G401 (cell line): ENCODE data around the gene B4GALT1. TPM values are rescaled to one million over a fixed set of nuclear protein-coding genes. Genes with fewer than 3 reads are reported as not detected.
"Not testable (repeated sequence)": the region's sequence is repeated elsewhere in the genome, so short reads cannot be mapped to it uniquely, and the experiment has no call there.

Source experiments
- DNase-seq: peaks from one replicate; pipeline ENCODE4 v3.0.0-alpha.2; 2015; ENCODE audit warnings: low spot score
- in situ Hi-C: cut with HindIII; loops from 2 replicates; pipeline ENCODE4 v1.10.0; 2016; ENCODE audit warnings: low sequenced_read_pairs, mixed read lengths
- total RNA-seq: library from RNA; depleted of rRNA; stranded (reverse); fragments of >200 nt; shearing (Covaris generic); gene quantifications from 2 replicates; pipeline ENCODE4 v1.2.3, GENCODE V29; 2014

B4GALT1 gene
- total RNA-seq, 1 experiment from 2014 or later: 15.1 TPM

GRCh38 chr9:33109097-33109496 lies 58.0 kb downstream of the B4GALT1 start:
- in situ Hi-C loops: no loop called here
- no peak for DNase-seq

GRCh38 chr9:33108472-33108871 lies 58.7 kb downstream of the B4GALT1 start:
- no peak for DNase-seq
- in situ Hi-C loops: no loop called here

- DNase-seq: no peak
- in situ Hi-C loops: no loop called here
Measured at GRCh38 chr9:33107762-33108161, 59.4 kb downstream of the B4GALT1 start.

- DNase-seq: peak; percentile 93
- in situ Hi-C loops: no loop called here
Measured at GRCh38 chr9:33106827-33107621, 60.1 kb downstream of the B4GALT1 start.

- DNase-seq: no peak
- in situ Hi-C loops: no loop called here
Measured at GRCh38 chr9:33106372-33106771, 60.8 kb downstream of the B4GALT1 start.

- in situ Hi-C loops: no loop called here
Measured at GRCh38 chr9:33105959-33106358, 61.2 kb downstream of the B4GALT1 start.

GRCh38 chr9:33105504-33105903 lies 61.6 kb downstream of the B4GALT1 start:
- DNase-seq: no peak
- in situ Hi-C loops: no loop called here

More at GRCh38 chr9:33105959-33106358, 61.2 kb downstream of the B4GALT1 start:
- DNase-seq: no peak

GRCh38 chr9:33104401-33104800 lies 62.7 kb downstream of the B4GALT1 start:
- in situ Hi-C loops: no loop called here

GRCh38 chr9:33103501-33104281 lies 63.4 kb downstream of the B4GALT1 start:
- no peak for DNase-seq
- in situ Hi-C loops: no loop called here

More at GRCh38 chr9:33104401-33104800, 62.7 kb downstream of the B4GALT1 start:
- DNase-seq: no peak

GRCh38 chr9:33102551-33103210 lies 64.5 kb downstream of the B4GALT1 start:
- in situ Hi-C loops: no loop called here
- no peak for DNase-seq

GRCh38 chr9:33101104-33101951 lies 65.8 kb downstream of the B4GALT1 start:
- DNase-seq: peak; percentile 79
- in situ Hi-C loops: no loop called here

GRCh38 chr9:33099754-33100153 lies 67.4 kb downstream of the B4GALT1 start:
- no peak for DNase-seq
- in situ Hi-C loops: no loop called here

GRCh38 chr9:33097192-33097591 lies 69.9 kb downstream of the B4GALT1 start:
- no peak for DNase-seq
- in situ Hi-C loops: no loop called here

GRCh38 chr9:33092634-33093033 lies 74.5 kb downstream of the B4GALT1 start:
- in situ Hi-C loops: no loop called here
- no peak for DNase-seq

- in situ Hi-C loops, DNase-seq: not testable (repeated sequence)
Measured at GRCh38 chr9:33085672-33086071, 81.5 kb downstream of the B4GALT1 start.

GRCh38 chr9:33082538-33083326 lies 84.4 kb downstream of the B4GALT1 start:
- DNase-seq: peak; percentile 81
- in situ Hi-C loops: no loop called here

GRCh38 chr9:33082128-33082527 lies 85.0 kb downstream of the B4GALT1 start:
- in situ Hi-C loops: no loop called here
- DNase-seq: no peak

- in situ Hi-C loops: no loop called here
- DNase-seq: peak; percentile 90
Measured at GRCh38 chr9:33081128-33081851, 85.8 kb downstream of the B4GALT1 start.
